HG03175 (cell line): ENCODE results near the gene ZRANB1.

ENCODE experiments used
- ATAC-seq: cut with Tn5 transposase; IDR thresholded peaks from one replicate; pipeline ENCODE4 v1.9.1; 2021; ENCODE audit warnings: mild to moderate bottlenecking, moderate library complexity; ENCODE audit not compliant: unreplicated experiment

ZRANB1 gene

GRCh38 chr10:125017547-125018298, 75.8 kb downstream of the ZRANB1 start:
- no peak for ATAC-seq

- no peak for ATAC-seq
Observed at GRCh38 chr10:125018576-125019143, 76.7 kb downstream of the ZRANB1 start.

- ATAC-seq: no peak
Observed at GRCh38 chr10:125020386-125020785, 78.5 kb downstream of the ZRANB1 start.

GRCh38 chr10:125020871-125021270, 78.9 kb downstream of the ZRANB1 start:
- no peak for ATAC-seq

GRCh38 chr10:125021686-125022344, 79.9 kb downstream of the ZRANB1 start:
- no peak for ATAC-seq

GRCh38 chr10:125022671-125023070, 80.7 kb downstream of the ZRANB1 start:
- no peak for ATAC-seq

- no peak for ATAC-seq
Observed at GRCh38 chr10:125023255-125023654, 81.3 kb downstream of the ZRANB1 start.

- no peak for ATAC-seq
Observed at GRCh38 chr10:125023862-125024496, 82.1 kb downstream of the ZRANB1 start.

GRCh38 chr10:125024497-125025234, 82.7 kb downstream of the ZRANB1 start:
- no peak for ATAC-seq

GRCh38 chr10:125025341-125025740, 83.4 kb downstream of the ZRANB1 start:
- no peak for ATAC-seq

- ATAC-seq: no peak
Observed at GRCh38 chr10:125026036-125026931, 84.4 kb downstream of the ZRANB1 start.

- ATAC-seq: no peak
Observed at GRCh38 chr10:125026974-125027735, 85.2 kb downstream of the ZRANB1 start.

GRCh38 chr10:125027871-125028869, 86.2 kb downstream of the ZRANB1 start:
- ATAC-seq: no peak

GRCh38 chr10:125029584-125030242, 87.8 kb downstream of the ZRANB1 start:
- no peak for ATAC-seq

GRCh38 chr10:125030567-125031197, 88.8 kb downstream of the ZRANB1 start:
- ATAC-seq: no peak

GRCh38 chr10:125032474-125033020, 90.6 kb downstream of the ZRANB1 start:
- ATAC-seq: no peak
